Measurements from ENCODE around the gene CACNA1C.

CACNA1C gene

DNA sequence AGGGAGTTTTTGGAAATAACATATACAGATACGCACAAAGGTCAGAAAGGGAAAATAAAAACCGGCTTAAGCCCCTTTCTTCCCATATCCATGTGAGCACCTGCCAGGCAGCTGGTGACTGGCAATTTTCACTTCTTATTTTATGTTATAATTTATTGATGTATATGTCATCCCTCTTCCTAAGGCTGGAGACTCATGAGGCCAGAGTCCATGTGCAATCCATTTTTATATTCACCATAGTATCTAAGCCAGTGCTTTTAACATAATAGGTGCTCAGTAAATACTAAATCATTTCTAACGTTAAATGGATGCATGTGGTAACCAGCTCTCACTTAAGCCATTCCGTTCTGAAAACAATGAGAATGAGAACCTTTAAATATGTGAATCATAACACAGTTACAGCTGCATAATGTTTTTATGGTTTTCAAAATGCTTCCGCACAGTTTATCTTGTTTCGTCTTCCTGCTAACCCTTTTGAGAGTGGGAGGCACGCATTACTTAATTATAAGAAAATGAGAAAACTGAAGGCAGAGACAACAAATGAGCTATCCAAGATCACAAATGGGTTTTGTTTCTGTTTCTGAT lies 178.3 kb downstream of the CACNA1C start:
- DNase-seq (ENCODE audit: low read depth in 2 of 2) = peak; percentile 39 to 49
- TF ChIP-seq, protein P1, sequence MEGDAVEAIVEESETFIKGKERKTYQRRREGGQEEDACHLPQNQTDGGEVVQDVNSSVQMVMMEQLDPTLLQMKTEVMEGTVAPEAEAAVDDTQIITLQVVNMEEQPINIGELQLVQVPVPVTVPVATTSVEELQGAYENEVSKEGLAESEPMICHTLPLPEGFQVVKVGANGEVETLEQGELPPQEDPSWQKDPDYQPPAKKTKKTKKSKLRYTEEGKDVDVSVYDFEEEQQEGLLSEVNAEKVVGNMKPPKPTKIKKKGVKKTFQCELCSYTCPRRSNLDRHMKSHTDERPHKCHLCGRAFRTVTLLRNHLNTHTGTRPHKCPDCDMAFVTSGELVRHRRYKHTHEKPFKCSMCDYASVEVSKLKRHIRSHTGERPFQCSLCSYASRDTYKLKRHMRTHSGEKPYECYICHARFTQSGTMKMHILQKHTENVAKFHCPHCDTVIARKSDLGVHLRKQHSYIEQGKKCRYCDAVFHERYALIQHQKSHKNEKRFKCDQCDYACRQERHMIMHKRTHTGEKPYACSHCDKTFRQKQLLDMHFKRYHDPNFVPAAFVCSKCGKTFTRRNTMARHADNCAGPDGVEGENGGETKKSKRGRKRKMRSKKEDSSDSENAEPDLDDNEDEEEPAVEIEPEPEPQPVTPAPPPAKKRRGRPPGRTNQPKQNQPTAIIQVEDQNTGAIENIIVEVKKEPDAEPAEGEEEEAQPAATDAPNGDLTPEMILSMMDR (IDR thresholded peaks at IDR 0.05; ENCODE audit: low read depth, low read length) = no peak
- no peak overlapping the region for H3K4me3 ChIP-seq (replicated peaks in 1 of 2; ENCODE audit: low read depth in 2 of 2, low read length in 2 of 2)

DNA sequence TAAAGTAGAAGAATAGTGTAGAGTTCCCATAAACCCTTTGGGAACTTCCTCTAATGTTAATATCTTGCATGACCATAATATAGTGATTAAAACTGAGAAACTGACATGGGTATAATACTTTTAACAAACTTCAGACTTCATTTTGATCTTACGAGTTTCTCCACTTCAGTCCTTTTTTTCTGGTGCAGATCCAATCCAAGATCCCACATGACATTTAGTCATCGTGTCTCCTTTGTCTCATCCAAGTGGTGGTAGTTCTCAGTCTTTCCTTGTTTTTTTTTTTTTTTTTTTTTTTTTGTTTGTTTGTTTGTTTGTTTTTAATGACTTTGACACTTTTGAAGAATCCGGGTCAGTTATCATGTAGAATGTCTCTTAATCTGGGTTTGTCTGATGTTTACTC lies 179.2 kb downstream of the CACNA1C start:
- TF ChIP-seq, protein P1 (IDR thresholded peaks at IDR 0.05; ENCODE audit: low read depth, low read length) = no peak
- peak in 1 of 2 donors; percentile 41 for DNase-seq (ENCODE audit: low read depth in 2 of 2)
- no peak overlapping the region for H3K4me3 ChIP-seq (replicated peaks in 1 of 2; ENCODE audit: low read depth in 2 of 2, low read length in 2 of 2)

DNA sequence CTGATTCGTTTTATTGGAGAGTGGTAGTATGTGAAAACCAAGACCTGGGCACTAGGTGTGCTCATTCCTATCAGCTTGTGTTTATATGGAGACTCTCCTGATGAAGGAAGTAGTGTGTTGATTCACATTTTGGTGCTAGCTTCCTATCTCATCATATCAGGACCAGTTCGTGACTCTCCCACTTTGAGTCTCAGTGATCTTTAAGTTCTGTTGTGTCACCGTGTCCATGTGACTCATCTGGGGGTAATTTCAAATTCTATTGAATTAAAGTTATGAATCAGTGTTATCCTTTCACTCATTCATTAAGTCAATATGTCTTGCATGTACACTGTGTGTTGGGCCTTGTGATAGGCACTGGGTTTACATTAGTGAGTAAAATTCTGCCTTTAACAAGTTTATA lies 180.2 kb downstream of the CACNA1C start:
- TF ChIP-seq, protein P1 (IDR thresholded peaks at IDR 0.05; ENCODE audit: low read depth, low read length) = no peak

GRCh38 chr12:2234091-2234490 lies 181.3 kb downstream of the CACNA1C start:
- TF ChIP-seq, protein P1 (IDR thresholded peaks at IDR 0.05; ENCODE audit: low read depth, low read length) = no peak
- H3K4me3 ChIP-seq (replicated peaks in 1 of 2; ENCODE audit: low read depth in 2 of 2, low read length in 2 of 2) = no peak overlapping the region
- no peak for DNase-seq (ENCODE audit: low read depth in 2 of 2)

More for the DNA sequence above, 180.2 kb downstream of the CACNA1C start:
- H3K4me3 ChIP-seq (replicated peaks in 1 of 2; ENCODE audit: low read depth in 2 of 2, low read length in 2 of 2) = no peak overlapping the region
- peak in 1 of 2 donors; percentile 64 for DNase-seq (ENCODE audit: low read depth in 2 of 2)

DNA sequence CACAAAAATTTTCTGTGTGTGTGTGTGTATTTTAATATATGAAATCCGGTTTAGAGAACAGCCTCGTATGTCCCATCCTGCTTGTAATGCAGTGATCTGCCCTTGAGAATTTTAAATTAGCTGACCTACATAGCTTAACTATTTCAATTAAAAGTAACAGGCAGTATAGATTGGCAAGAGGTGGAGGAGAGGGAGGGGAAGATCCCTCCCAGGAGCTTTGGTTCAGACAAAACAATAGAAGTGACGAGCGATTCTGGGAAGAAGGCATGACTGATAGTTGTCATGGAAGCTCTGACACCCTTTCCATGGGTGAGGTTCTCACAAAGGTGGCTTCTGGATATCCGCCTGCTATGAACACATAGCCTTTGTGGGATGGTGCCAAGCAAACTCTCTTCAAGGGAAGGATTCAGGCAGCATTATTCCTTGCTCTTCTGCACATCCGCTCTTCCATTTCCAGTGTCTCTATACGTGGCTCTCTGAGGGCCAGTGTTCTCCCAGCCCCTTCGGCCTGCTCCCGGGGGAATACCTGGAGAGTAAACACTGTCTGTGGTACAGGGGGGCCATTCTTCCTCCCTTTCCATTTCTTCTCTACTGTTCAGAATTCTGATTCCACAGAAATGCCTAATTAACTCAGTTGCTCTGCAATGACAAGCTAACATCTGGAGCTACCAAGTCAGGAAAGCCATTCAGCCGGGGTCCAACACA lies 182.0 kb downstream of the CACNA1C start:
- no peak overlapping the region for H3K4me3 ChIP-seq (replicated peaks in 1 of 2; ENCODE audit: low read depth in 2 of 2, low read length in 2 of 2)
- TF ChIP-seq, protein P1 (IDR thresholded peaks at IDR 0.05; ENCODE audit: low read depth, low read length) = no peak
- DNase-seq (ENCODE audit: low read depth in 2 of 2) = no peak

- TF ChIP-seq, protein P1 (IDR thresholded peaks at IDR 0.05; ENCODE audit: low read depth, low read length) = no peak
- DNase-seq (ENCODE audit: low read depth in 2 of 2) = no peak
These were observed 183.9 kb downstream of the CACNA1C start for GRCh38 chr12:2236506-2237294.

More at GRCh38 chr12:2236506-2237294, 183.9 kb downstream of the CACNA1C start:
- no peak overlapping the region for H3K4me3 ChIP-seq (replicated peaks in 1 of 2; ENCODE audit: low read depth in 2 of 2, low read length in 2 of 2)
